Fibroblast of the conjunctiva (primary cell): ENCODE data around the gene ENPP6.
"Not testable (repeated sequence)": the region's sequence is repeated elsewhere in the genome, so short reads cannot be mapped to it uniquely, and the experiment has no call there.

Source experiments
- DNase-seq: peaks from one replicate; pipeline ENCODE4 v3.0.0-alpha.2; 2010; ENCODE audit warnings: low read depth

Gene ENPP6

GRCh38 chr4:184059099-184059498 lies 158.6 kb downstream of the ENPP6 start:
- DNase-seq = no peak

DNA sequence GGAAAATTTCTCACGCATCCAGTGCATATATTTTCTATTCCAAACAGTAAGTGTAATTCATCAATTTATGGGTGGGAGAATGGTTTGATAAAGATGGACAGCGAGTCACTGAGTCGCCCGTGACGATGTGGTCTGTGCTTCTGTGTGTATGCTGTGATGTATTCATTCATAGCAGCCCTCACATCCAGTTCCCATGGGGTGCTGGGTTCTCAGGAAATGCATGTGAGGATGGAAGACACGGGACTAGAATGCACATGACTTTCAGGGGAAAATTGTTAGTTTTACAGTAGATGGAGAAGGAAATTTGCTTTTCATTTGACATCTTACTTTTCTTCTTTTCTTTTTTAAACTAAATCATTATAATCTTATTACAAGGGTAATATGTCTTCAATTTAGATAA lies 159.6 kb downstream of the ENPP6 start:
- DNase-seq = no peak

DNA sequence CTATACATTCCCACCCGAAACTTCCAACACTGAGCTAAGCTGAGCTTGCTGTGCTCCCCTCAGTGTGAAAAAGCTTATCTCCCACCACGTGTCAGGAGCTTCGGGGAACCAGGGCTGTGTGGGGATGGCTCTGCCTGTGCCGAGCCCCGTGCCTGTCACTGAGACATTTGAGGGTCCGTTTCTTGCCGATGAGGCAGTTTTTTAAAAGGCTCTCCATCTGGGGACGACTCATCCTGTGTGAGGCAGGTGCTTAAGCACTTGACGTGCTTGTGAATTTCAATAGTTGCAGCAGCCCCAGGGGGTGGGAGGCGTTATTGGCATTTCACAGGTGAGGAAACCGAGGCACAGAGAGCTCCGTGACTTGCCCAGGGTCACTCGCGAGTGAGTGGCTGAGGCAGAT lies 160.8 kb downstream of the ENPP6 start:
- DNase-seq = no peak

GRCh38 chr4:184053434-184053833 lies 164.2 kb downstream of the ENPP6 start:
- DNase-seq = no peak

DNA sequence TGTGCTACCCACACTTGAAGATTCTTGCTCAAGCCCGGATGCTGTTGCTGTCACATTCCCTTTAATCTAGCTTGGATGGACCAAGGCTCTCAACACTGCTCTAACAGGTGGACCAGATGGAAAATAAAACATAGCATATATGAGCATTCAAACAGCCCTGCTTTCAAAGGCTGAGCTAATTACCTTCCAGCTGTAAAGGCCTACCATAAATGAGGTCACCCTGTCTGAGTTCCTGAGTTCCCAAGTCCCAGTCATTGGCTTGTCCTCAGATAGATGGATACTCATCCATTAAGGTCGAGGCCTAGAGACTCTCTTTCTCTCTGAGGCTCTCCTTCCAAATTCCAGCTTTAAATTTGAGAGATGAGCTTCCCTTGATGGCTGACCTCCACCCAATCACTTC lies 165.1 kb downstream of the ENPP6 start:
- DNase-seq = no peak

GRCh38 chr4:184051262-184051661 lies 166.4 kb downstream of the ENPP6 start:
- not testable (repeated sequence) for DNase-seq

- no peak for DNase-seq
Observed at GRCh38 chr4:184046148-184046547, 171.5 kb downstream of the ENPP6 start.

DNA sequence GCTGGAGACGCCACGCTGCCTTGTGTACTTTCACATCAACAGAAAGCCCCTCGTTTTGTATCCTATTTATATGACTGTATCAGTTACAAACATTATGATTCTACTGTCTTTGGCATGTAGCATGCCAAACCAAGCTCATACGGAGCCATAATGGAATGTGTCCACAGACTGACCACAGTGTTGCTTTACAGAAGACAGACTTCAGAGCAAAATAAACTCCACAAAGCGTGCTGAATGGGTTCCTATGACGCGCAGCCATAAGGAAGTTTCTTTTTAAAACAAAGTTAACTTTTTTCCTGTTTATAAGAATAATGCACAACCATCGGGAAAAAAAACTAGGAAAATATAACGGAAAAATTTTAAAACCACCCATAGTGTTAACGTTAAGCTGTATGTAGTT lies 176.5 kb downstream of the ENPP6 start:
- DNase-seq = no peak

GRCh38 chr4:184039963-184040383 lies 177.7 kb downstream of the ENPP6 start:
- no peak for DNase-seq
